Erythroblast (primary cell): ENCODE data around the gene UQCC5.

Experiments
- GATA1 ChIP-seq: IDR thresholded peaks from 2 replicates; pipeline ENCODE4 v1.6.1; 2011; ENCODE audit warnings: low read depth, mild to moderate bottlenecking, control low read depth, low read length, moderate library complexity
- POLR2A ChIP-seq: IDR thresholded peaks from 2 replicates; pipeline ENCODE4 v1.6.1; 2011; ENCODE audit warnings: mild to moderate bottlenecking, low read length

- TF ChIP-seq POLR2A (no peak), GATA1 (no peak)
These were observed 26.6 kb upstream of the UQCC5 start for GRCh38 chr3:52509753-52510328.
